H9 (cell line): ENCODE results near the gene RPS26. TPM values are rescaled to one million over a fixed set of nuclear protein-coding genes. Genes with fewer than 3 reads are reported as not detected.

Source experiments
- DNase-seq: peaks from one replicate; pipeline ENCODE4 v3.0.0-alpha.2; 2017
- H2AFZ ChIP-seq: one replicate; pipeline ENCODE4 v1.6.1; 2013; ENCODE audit warnings: mild to moderate bottlenecking, low read length, control low read depth, moderate library complexity
- H2AK5ac ChIP-seq: 2 replicates; pipeline ENCODE4 v1.6.1; 2013; ENCODE audit warnings: low read length, control low read depth, mixed read lengths; ENCODE audit not compliant: insufficient read length
- H2BK120ac ChIP-seq: one replicate; pipeline ENCODE4 v1.6.1; 2013; ENCODE audit warnings: low read depth, mild to moderate bottlenecking, low read length, control low read depth, inconsistent platforms; ENCODE audit not compliant: poor library complexity, severe bottlenecking
- H2BK12ac ChIP-seq: 2 replicates; pipeline ENCODE4 v1.6.1; 2013; ENCODE audit warnings: low read length, control low read depth, mixed read lengths, low read depth; ENCODE audit not compliant: insufficient read length
- H2BK15ac ChIP-seq: 2 replicates; pipeline ENCODE4 v1.6.1; 2013; ENCODE audit warnings: low read depth, low read length, control low read depth
- H2BK20ac ChIP-seq: one replicate; pipeline ENCODE4 v1.6.1; 2013; ENCODE audit warnings: low read depth, mild to moderate bottlenecking, low read length, control low read depth, inconsistent platforms; ENCODE audit not compliant: poor library complexity, severe bottlenecking
- H2BK5ac ChIP-seq: 2 replicates; pipeline ENCODE4 v1.6.1; 2013; ENCODE audit warnings: low read length, control low read depth, mixed read lengths; ENCODE audit not compliant: insufficient read length
- H3K14ac ChIP-seq: 2 replicates; pipeline ENCODE4 v1.6.1; 2013; ENCODE audit warnings: low read length, control low read depth; ENCODE audit not compliant: insufficient read depth
- H3K18ac ChIP-seq: 2 replicates; pipeline ENCODE4 v1.6.1; 2013; ENCODE audit warnings: low read depth, mild to moderate bottlenecking, mixed read lengths, low read length, control low read depth; ENCODE audit not compliant: insufficient read length
- H3K23ac ChIP-seq: 2 replicates; pipeline ENCODE4 v1.6.1; 2013; ENCODE audit warnings: low read length, control low read depth, mixed read lengths, low read depth; ENCODE audit not compliant: insufficient read length
- H3K23me2 ChIP-seq: 2 replicates; pipeline ENCODE4 v1.6.1; 2013; ENCODE audit warnings: low read depth, mild to moderate bottlenecking, mixed read lengths, low read length, control low read depth; ENCODE audit not compliant: insufficient read length, poor library complexity, severe bottlenecking
- H3K27ac ChIP-seq: 2 replicates; pipeline ENCODE4 v1.5.1; 2013; ENCODE audit warnings: low read length, control low read depth, mixed read lengths, low read depth; ENCODE audit not compliant: insufficient read length
- H3K27me3 ChIP-seq: 2 replicates; pipeline ENCODE4 v1.6.1; 2013; ENCODE audit warnings: low read length, control low read depth, inconsistent platforms; ENCODE audit not compliant: insufficient read depth
- H3K4ac ChIP-seq: 2 replicates; pipeline ENCODE4 v1.6.1; 2013; ENCODE audit warnings: low read depth, mild to moderate bottlenecking, control low read depth, inconsistent platforms, low read length, moderate library complexity
- H3K4me1 ChIP-seq: 2 replicates; pipeline ENCODE4 v1.6.1; 2013; ENCODE audit warnings: low read length, control low read depth, inconsistent platforms; ENCODE audit not compliant: insufficient read depth
- H3K4me2 ChIP-seq: 2 replicates; pipeline ENCODE4 v1.6.1; 2013; ENCODE audit warnings: low read length, control low read depth, mixed read lengths; ENCODE audit not compliant: insufficient read length, insufficient read depth
- H3K56ac ChIP-seq: 2 replicates; pipeline ENCODE4 v1.6.1; 2013; ENCODE audit warnings: low read depth, mild to moderate bottlenecking, mixed read lengths, low read length, control low read depth; ENCODE audit not compliant: insufficient read length
- H3K79me1 ChIP-seq: 2 replicates; pipeline ENCODE4 v1.6.1; 2013; ENCODE audit warnings: low read depth, mild to moderate bottlenecking, moderate library complexity, low read length, control low read depth, inconsistent platforms; ENCODE audit not compliant: insufficient read depth, poor library complexity, severe bottlenecking
- H3K79me2 ChIP-seq: 2 replicates; pipeline ENCODE4 v1.6.1; 2013; ENCODE audit warnings: low read length, control low read depth, inconsistent platforms; ENCODE audit not compliant: insufficient read depth
- H3K9ac ChIP-seq: 2 replicates; pipeline ENCODE4 v1.6.1; 2013; ENCODE audit warnings: low read length, control low read depth, mixed read lengths; ENCODE audit not compliant: insufficient read length; ENCODE audit errors: extremely low read depth
- H3K9me3 ChIP-seq: one replicate; pipeline ENCODE4 v1.6.1; 2013; ENCODE audit warnings: low read depth, low read length, inconsistent platforms; ENCODE audit not compliant: control insufficient read depth
- H3T11ph ChIP-seq: one replicate; pipeline ENCODE4 v1.6.1; 2013; ENCODE audit warnings: mild to moderate bottlenecking, low read length, control low read depth, inconsistent platforms
- H4K20me1 ChIP-seq: one replicate; pipeline ENCODE4 v1.6.1; 2013; ENCODE audit not compliant: control insufficient read depth, insufficient read length, insufficient read depth
- H4K5ac ChIP-seq: 2 replicates; pipeline ENCODE4 v1.6.1; 2013; ENCODE audit warnings: low read depth, mild to moderate bottlenecking, mixed read lengths, low read length, control low read depth; ENCODE audit not compliant: insufficient read length
- H4K8ac ChIP-seq: replicated peaks from 2 replicates; pipeline ENCODE4 v1.6.1; 2013; ENCODE audit warnings: low read length, control low read depth, mixed read lengths, low read depth; ENCODE audit not compliant: insufficient read length
- H4K91ac ChIP-seq: 2 replicates; pipeline ENCODE4 v1.6.1; 2013; ENCODE audit warnings: low read depth, mild to moderate bottlenecking, moderate library complexity, mixed read lengths, low read length, control low read depth; ENCODE audit not compliant: insufficient read length
- H3K27ac Mint-ChIP-seq, 3 experiments: 2 replicates in 2 of 3; 3 replicates in 1 of 3; pipeline ENCODE4 v1.8.0; 2020 to 2021; ENCODE audit warnings: mixed read lengths in 3 of 3, mild to moderate bottlenecking in 1 of 3, moderate library complexity in 1 of 3
- H3K27me3 Mint-ChIP-seq: 2 replicates; pipeline ENCODE4 v1.8.0; 2021; ENCODE audit warnings: low read depth, mild to moderate bottlenecking, moderate library complexity, mixed read lengths
- H3K36me3 Mint-ChIP-seq, 3 experiments: 2 replicates in 2 of 3; 3 replicates in 1 of 3; pipeline ENCODE4 v1.8.0; 2020 to 2021; ENCODE audit warnings: low read depth in 3 of 3, mixed read lengths in 3 of 3; ENCODE audit not compliant: insufficient read depth in 1 of 3
- H3K4me1 Mint-ChIP-seq, 2 experiments: 2 replicates each; pipeline ENCODE4 v1.8.0; 2020; ENCODE audit warnings: mixed read lengths in 2 of 2
- H3K4me3 Mint-ChIP-seq, 2 experiments: 2 replicates in 1 of 2; 3 replicates in 1 of 2; pipeline ENCODE4 v1.8.0; 2020 to 2021; ENCODE audit warnings: mild to moderate bottlenecking in 2 of 2, mixed read lengths in 2 of 2, moderate library complexity in 1 of 2
- H3K9me3 Mint-ChIP-seq, 2 experiments: 2 replicates in 1 of 2; 3 replicates in 1 of 2; pipeline ENCODE4 v1.8.0; 2020; ENCODE audit warnings: mild to moderate bottlenecking in 2 of 2, mixed read lengths in 2 of 2, moderate library complexity in 1 of 2
- WGBS: extraction: QIAGEN DNeasy Blood & Tissue Kit; methylation state at CpG from one replicate; pipeline ENCODE4 v1.1.7; 2013; ENCODE audit warnings: missing lambda C conversion rate, low lambda C conversion rate, mixed read lengths; ENCODE audit not compliant: insufficient read length; ENCODE audit errors: extremely low coverage; 5-methylcytosine and 5-hydroxymethylcytosine counted together
- total RNA-seq: library from RNA; stranded (reverse); gene quantifications from 2 replicates; pipeline ENCODE4 v1.2.1, GENCODE V29; 2021
- TF ChIP-seq, protein P1 (sequence below): fragments of 200-600 bp; sonication (generic); conservative IDR thresholded peaks from 3 replicates; pipeline ENCODE4 v1.8.0; 2021; ENCODE audit warnings: antibody characterized with exemption, mild to moderate bottlenecking

Gene RPS26
- total RNA-seq, 1 experiment from 2014 or later, result 51.9 TPM

DNA sequence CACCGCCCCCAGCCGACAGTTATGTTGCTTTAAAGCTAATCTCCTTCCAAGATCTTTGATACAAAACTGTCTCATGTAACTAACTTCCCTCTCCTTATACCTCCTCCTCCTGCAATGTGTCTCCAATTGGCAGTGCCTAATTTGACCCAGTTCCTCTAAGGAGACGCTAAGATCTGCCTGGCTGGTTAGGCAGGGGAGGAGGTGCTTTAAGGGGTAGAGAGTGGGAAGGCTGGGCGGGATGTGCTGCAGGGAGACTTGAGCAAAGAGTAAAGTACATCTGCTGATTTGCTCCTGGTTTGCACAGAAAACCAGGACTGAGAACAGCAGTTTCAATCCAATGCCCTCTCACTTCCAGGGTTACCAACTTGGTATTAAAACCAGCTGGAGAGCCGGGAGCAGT lies 28.2 kb upstream of the RPS26 start:
- peaks cover 0 to 2% of the 10 kb centered on the region in 2 experiments; a peak in 3 of 4 replicates for H3K4me1 Mint-ChIP-seq
- peaks cover 5 to 14% (median 10%) of the 10 kb centered on the region in 3 experiments for H3K36me3 Mint-ChIP-seq
- H3K56ac ChIP-seq, result no peak overlapping the region
- H3K4me3 Mint-ChIP-seq, result no peak overlapping the region
- no peak overlapping the region for H3K14ac ChIP-seq
- no peak overlapping the region for H3K4me2 ChIP-seq
- H3K27ac ChIP-seq, result no peak overlapping the region
- no peaks in the 10 kb centered on the region for H3K9me3 Mint-ChIP-seq
- H4K20me1 ChIP-seq, result no peaks in the 10 kb centered on the region
- no peaks in the 10 kb centered on the region for H3K79me1 ChIP-seq
- no peak for DNase-seq
- no peak overlapping the region for H2BK5ac ChIP-seq
- H3K27ac Mint-ChIP-seq, result peak overlapping the region in 2 of 3 experiments; percentile 29 to 30; a peak in 1 of 7 replicates
- H2AFZ ChIP-seq, result no peak overlapping the region
- H3K9me3 ChIP-seq, result no peaks in the 10 kb centered on the region
- no peaks in the 10 kb centered on the region for H3K27me3 Mint-ChIP-seq
- H3K4me1 ChIP-seq, result no peaks in the 10 kb centered on the region
- no peak overlapping the region for H4K91ac ChIP-seq
- no peak overlapping the region for H2BK15ac ChIP-seq
- no peaks in the 10 kb centered on the region for H3K27me3 ChIP-seq
- no peaks in the 10 kb centered on the region for H3K79me2 ChIP-seq
- H2BK120ac ChIP-seq, result no peak overlapping the region
- H2AK5ac ChIP-seq, result no peak overlapping the region
- no peak overlapping the region for H3K18ac ChIP-seq
- no peak overlapping the region for H2BK12ac ChIP-seq
- no peak overlapping the region for H4K5ac ChIP-seq
- no peak overlapping the region for H4K8ac ChIP-seq
- no peak overlapping the region for H3K9ac ChIP-seq
- no peak overlapping the region for H3T11ph ChIP-seq
- WGBS, result no CpG with 5 or more reads among the region's 5 CpGs
- H3K23me2 ChIP-seq, result no peaks in the 10 kb centered on the region
- TF ChIP-seq, protein P1, sequence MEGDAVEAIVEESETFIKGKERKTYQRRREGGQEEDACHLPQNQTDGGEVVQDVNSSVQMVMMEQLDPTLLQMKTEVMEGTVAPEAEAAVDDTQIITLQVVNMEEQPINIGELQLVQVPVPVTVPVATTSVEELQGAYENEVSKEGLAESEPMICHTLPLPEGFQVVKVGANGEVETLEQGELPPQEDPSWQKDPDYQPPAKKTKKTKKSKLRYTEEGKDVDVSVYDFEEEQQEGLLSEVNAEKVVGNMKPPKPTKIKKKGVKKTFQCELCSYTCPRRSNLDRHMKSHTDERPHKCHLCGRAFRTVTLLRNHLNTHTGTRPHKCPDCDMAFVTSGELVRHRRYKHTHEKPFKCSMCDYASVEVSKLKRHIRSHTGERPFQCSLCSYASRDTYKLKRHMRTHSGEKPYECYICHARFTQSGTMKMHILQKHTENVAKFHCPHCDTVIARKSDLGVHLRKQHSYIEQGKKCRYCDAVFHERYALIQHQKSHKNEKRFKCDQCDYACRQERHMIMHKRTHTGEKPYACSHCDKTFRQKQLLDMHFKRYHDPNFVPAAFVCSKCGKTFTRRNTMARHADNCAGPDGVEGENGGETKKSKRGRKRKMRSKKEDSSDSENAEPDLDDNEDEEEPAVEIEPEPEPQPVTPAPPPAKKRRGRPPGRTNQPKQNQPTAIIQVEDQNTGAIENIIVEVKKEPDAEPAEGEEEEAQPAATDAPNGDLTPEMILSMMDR, result no peak
- H3K23ac ChIP-seq, result no peak overlapping the region
- no peak overlapping the region for H2BK20ac ChIP-seq
- H3K4ac ChIP-seq, result no peak overlapping the region
